H1 (cell line): ENCODE measurements around the gene TTC23. TPM values are rescaled to one million over a fixed set of nuclear protein-coding genes. Genes with fewer than 3 reads are reported as not detected.

Source experiments
- CHD1 ChIP-seq: IDR thresholded peaks from 2 replicates; pipeline ENCODE4 v1.6.1; 2012; ENCODE audit warnings: low read depth, low read length, improper control_type of control experiment
- CTBP2 ChIP-seq: IDR thresholded peaks from 2 replicates; pipeline ENCODE4 v1.7.0; 2011; ENCODE audit warnings: borderline replicate concordance, mild to moderate bottlenecking, moderate library complexity, mixed read lengths, low read length; ENCODE audit not compliant: insufficient read depth, insufficient read length
- EZH2 ChIP-seq: fragments of 200-600 bp; sonication (generic); IDR thresholded peaks from 2 replicates; pipeline ENCODE4 v1.7.1; 2012; ENCODE audit warnings: low read depth, mild to moderate bottlenecking, moderate library complexity, low read length, inconsistent platforms; ENCODE audit not compliant: severe bottlenecking
- FOSL1 ChIP-seq: IDR thresholded peaks from 2 replicates; pipeline ENCODE4 v1.6.1; 2011; ENCODE audit warnings: mild to moderate bottlenecking, low read depth, low read length, moderate library complexity; ENCODE audit not compliant: insufficient read depth
- KDM1A ChIP-seq: fragments of 200-600, 300-600 bp; sonication (generic); IDR thresholded peaks from 2 replicates; pipeline ENCODE4 v1.7.1; 2016; ENCODE audit warnings: mild to moderate bottlenecking, low read length, borderline replicate concordance
- KDM4A ChIP-seq: IDR thresholded peaks from one replicate; pipeline ENCODE4 v1.7.1; 2012; ENCODE audit warnings: low read depth, mild to moderate bottlenecking, moderate library complexity, low read length, inconsistent platforms; ENCODE audit not compliant: severe bottlenecking
- KDM5A ChIP-seq: fragments of 200-600 bp; IDR thresholded peaks from 2 replicates; pipeline ENCODE4 v1.7.1; 2012; ENCODE audit warnings: mild to moderate bottlenecking, low read length, inconsistent platforms, mixed read lengths
- NRF1 ChIP-seq: IDR thresholded peaks from 2 replicates; pipeline ENCODE4 v1.6.1; 2011; ENCODE audit warnings: mild to moderate bottlenecking, low read depth, low read length, improper control_type of control experiment
- RFX5 ChIP-seq: IDR thresholded peaks from 2 replicates; pipeline ENCODE4 v1.6.1; 2011; ENCODE audit warnings: low read depth, low read length, improper control_type of control experiment, borderline replicate concordance
- RNF2 ChIP-seq: fragments of 200-900, 300-1000 bp; sonication (generic); IDR thresholded peaks from 2 replicates; pipeline ENCODE4 v1.7.1; 2016; ENCODE audit warnings: borderline replicate concordance, low read depth, mild to moderate bottlenecking, antibody characterized with exemption, low read length; ENCODE audit not compliant: poor library complexity, severe bottlenecking; ENCODE audit errors: missing control alignments
- RXRA ChIP-seq: IDR thresholded peaks from 2 replicates; pipeline ENCODE4 v1.6.1; 2011; ENCODE audit warnings: low read depth, mild to moderate bottlenecking, low read length, moderate library complexity; ENCODE audit not compliant: insufficient read depth
- SIRT6 ChIP-seq: IDR thresholded peaks from one replicate; pipeline ENCODE4 v1.7.1; 2012; ENCODE audit warnings: low read length, inconsistent platforms
- SP2 ChIP-seq: IDR thresholded peaks from 2 replicates; pipeline ENCODE4 v1.6.1; 2012; ENCODE audit warnings: mild to moderate bottlenecking, low read length, inconsistent platforms
- TCF12 ChIP-seq: IDR thresholded peaks from 2 replicates; pipeline ENCODE4 v1.6.1; 2011; ENCODE audit warnings: low read depth, mild to moderate bottlenecking, low read length
- YY1 ChIP-seq: IDR thresholded peaks from 2 replicates; pipeline ENCODE4 v1.6.1; 2011; ENCODE audit warnings: low read depth, mild to moderate bottlenecking, low read length
- polyA plus RNA-seq, 7 experiments: library from polyadenylated mRNA; depleted of rRNA in 3 of 7; stranded (reverse) in 5 of 7; unstranded in 2 of 7; fragments of >200 nt in 5 of 7; fragments of 200-250 nt in 2 of 7; gene quantifications; 1 replicate in 5 of 7; 2 replicates in 1 of 7; 4 replicates in 1 of 7; pipeline versions ENCODE4 v1.2.1 to v1.2.3, GENCODE V29; 2011 to 2013; ENCODE audit warnings: missing spikeins in 2 of 7, mixed read lengths in 2 of 7
- total RNA-seq: library from RNA; stranded (reverse); fragmentation: NEBNext Ultra II Directional; extraction: Animal tissue kit (Norgen Biotek cat#: 25700); gene quantifications from 2 replicates; pipeline ENCODE4 v1.2.1, GENCODE V29; 2021
- TF ChIP-seq, protein P1 (sequence below), 3 experiments: IDR thresholded peaks; 1 replicate in 2 of 3; 2 replicates in 1 of 3; pipeline versions ENCODE4 v1.5.1 to v1.6.1; 2011; ENCODE audit warnings: low read length in 3 of 3, mild to moderate bottlenecking in 3 of 3, inconsistent platforms in 2 of 3, low read depth in 1 of 3, moderate library complexity in 1 of 3; ENCODE audit not compliant: insufficient read depth in 1 of 3; ENCODE audit errors: control extremely low read depth in 1 of 3
- TF ChIP-seq, protein P2 (sequence below): IDR thresholded peaks from 2 replicates; pipeline ENCODE4 v1.6.1; 2011; ENCODE audit warnings: low read depth, mild to moderate bottlenecking, low read length; ENCODE audit not compliant: insufficient read depth
- TF ChIP-seq, protein P3 (sequence below): IDR thresholded peaks from 2 replicates; pipeline ENCODE4 v1.6.1; 2012; ENCODE audit warnings: low read length, inconsistent platforms

TTC23 gene
- total and polyA plus RNA-seq, 2 of the 8 experiments (the other 6 are each of a cell fraction or from before 2014, with no cell fraction given) = 4.8 to 23.0 TPM

DNA sequence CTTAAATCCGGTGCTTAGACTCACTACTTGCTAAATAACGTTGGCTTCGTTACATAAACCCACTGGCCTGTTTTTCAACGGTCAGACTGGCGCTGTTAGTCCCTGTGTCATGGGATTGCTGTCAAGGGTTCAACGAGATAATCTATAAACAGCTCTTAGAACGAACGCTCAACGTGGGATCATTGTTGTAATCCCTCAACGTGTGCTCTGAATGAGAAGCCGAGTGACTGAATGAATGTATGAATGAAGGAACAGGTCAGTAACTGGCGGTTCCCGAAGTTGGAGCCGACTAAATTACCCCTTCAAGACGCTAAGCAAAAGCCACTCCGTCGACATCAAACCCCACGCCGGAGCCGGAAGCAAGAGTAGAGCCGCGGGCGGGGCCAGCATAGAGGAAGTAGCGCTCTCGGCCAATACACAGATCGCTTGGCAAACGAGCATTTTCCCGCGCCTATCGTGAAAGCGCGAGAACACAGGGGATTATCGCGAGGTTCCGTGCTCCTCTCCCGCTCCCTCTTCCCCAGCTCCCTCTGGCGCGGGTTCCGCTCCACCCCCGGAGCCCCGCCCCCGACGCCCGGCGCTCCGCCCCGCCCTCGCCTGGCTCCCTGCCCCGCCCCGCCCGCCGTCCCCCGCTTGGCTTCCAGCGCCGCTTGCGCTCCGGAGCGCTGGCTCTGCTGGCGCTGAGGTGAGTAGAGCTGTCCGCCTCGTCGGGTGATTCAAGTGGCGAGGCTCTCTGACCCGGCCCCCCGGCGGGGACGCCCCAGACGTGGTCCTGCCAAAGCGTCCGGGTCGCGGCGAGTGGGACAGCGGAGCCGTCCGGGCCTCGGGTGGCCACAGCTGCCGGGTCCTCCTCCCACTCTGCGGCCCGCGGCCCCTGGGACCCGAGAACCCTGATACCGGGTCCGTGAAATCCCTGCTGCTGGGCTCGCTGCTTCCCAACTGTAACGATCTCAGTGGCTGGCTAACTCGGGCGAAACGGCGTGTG is 1.8 kb upstream of the TTC23 start, which contains the start of gene LRRC28 (continued):
- TF ChIP-seq, protein P1, sequence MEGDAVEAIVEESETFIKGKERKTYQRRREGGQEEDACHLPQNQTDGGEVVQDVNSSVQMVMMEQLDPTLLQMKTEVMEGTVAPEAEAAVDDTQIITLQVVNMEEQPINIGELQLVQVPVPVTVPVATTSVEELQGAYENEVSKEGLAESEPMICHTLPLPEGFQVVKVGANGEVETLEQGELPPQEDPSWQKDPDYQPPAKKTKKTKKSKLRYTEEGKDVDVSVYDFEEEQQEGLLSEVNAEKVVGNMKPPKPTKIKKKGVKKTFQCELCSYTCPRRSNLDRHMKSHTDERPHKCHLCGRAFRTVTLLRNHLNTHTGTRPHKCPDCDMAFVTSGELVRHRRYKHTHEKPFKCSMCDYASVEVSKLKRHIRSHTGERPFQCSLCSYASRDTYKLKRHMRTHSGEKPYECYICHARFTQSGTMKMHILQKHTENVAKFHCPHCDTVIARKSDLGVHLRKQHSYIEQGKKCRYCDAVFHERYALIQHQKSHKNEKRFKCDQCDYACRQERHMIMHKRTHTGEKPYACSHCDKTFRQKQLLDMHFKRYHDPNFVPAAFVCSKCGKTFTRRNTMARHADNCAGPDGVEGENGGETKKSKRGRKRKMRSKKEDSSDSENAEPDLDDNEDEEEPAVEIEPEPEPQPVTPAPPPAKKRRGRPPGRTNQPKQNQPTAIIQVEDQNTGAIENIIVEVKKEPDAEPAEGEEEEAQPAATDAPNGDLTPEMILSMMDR (IDR thresholded peaks at IDR 0.05; ENCODE audit: control extremely low read depth in 1 of 3, insufficient read depth in 1 of 3, low read depth in 1 of 3, low read length in 3 of 3) = no peak
- TF ChIP-seq RFX5 = no peak
- no peak for TF ChIP-seq YY1
- TF ChIP-seq RNF2 = no peak
- TF ChIP-seq KDM4A = peak; percentile 86
- no peak for TF ChIP-seq KDM1A
- TF ChIP-seq SIRT6 = no peak
- no peak for TF ChIP-seq TCF12
- TF ChIP-seq KDM5A = no peak
- peak; percentile 23 for TF ChIP-seq EZH2
- peak; percentile 53 for TF ChIP-seq SP2
- TF ChIP-seq, protein P2, sequence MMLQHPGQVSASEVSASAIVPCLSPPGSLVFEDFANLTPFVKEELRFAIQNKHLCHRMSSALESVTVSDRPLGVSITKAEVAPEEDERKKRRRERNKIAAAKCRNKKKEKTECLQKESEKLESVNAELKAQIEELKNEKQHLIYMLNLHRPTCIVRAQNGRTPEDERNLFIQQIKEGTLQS = no peak
- TF ChIP-seq, protein P3, sequence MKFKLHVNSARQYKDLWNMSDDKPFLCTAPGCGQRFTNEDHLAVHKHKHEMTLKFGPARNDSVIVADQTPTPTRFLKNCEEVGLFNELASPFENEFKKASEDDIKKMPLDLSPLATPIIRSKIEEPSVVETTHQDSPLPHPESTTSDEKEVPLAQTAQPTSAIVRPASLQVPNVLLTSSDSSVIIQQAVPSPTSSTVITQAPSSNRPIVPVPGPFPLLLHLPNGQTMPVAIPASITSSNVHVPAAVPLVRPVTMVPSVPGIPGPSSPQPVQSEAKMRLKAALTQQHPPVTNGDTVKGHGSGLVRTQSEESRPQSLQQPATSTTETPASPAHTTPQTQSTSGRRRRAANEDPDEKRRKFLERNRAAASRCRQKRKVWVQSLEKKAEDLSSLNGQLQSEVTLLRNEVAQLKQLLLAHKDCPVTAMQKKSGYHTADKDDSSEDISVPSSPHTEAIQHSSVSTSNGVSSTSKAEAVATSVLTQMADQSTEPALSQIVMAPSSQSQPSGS = no peak
- no peak for TF ChIP-seq NRF1
- TF ChIP-seq CTBP2 = no peak
- no peak for TF ChIP-seq RXRA
- no peak for TF ChIP-seq FOSL1
- TF ChIP-seq CHD1 = no peak
